Lower leg skin (tissue), 3 donors: ENCODE data around the gene AVP.

Experiments
- CTCF ChIP-seq, 3 donors: fragments of 450-650 bp; IDR thresholded peaks; one replicate each; pipeline ENCODE4 v1.5.1; 2016; ENCODE audit warnings: antibody characterized with exemption in 3 of 3, mild to moderate bottlenecking in 3 of 3, moderate library complexity in 2 of 3
- POLR2A ChIP-seq, 2 donors: fragments of 450-650 bp; IDR thresholded peaks; one replicate each; pipeline ENCODE4 v1.6.1; 2016 to 2017; ENCODE audit warnings: antibody characterized with exemption in 2 of 2, mild to moderate bottlenecking in 1 of 2, moderate library complexity in 1 of 2

DNA sequence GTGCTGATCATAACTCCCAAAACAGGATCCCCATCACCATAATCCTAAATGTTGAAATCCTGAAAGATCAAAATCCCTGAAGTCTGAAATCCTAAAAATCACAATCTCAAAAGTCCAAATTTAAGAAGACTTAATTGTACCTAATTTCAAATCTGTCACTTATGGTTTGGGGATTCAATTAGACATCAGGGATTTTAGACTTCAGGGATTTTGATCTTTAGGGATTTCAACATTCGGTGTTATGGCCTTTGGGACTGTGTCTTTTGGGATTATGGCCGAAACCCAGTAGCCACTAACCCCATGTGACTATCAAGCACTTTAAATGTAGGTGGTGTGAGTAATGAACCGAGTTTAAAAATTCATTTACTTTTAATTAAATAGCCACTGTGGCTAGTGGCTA lies 21.7 kb upstream of the AVP start:
- no peak for TF ChIP-seq CTCF (IDR thresholded peaks at IDR 0.05)
- TF ChIP-seq POLR2A (IDR thresholded peaks at IDR 0.05), result no peak
